ENCODE results near the gene ATRN. TPM values are rescaled to one million over a fixed set of nuclear protein-coding genes. Genes with fewer than 3 reads are reported as not detected.

ATRN gene
- total RNA-seq, 1 experiment from 2014 or later: 26.1 TPM

DNA sequence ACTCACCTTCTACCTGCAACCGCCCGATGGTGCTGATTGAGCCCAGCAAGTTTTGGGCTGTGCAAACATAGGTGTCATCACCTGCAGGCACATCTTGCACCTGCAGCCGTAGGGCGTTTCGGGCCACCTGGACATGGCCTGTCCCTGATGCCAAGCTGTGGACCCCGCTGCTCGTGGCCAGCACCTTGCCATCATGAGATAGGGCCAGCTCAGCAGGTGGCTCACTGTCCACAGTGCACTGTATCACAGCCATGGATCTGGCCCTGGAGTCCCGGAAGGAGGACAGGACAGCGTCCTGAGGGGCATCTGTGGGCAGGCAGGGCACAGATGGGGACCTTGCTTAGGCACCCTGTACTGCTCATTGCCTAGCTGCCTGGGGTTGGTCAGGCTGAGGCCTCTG is 221.1 kb downstream of the ATRN start:
- peaks cover 6% of the 10 kb centered on the region for H3K4me1 ChIP-seq (ENCODE audit: insufficient read depth, low read length)
- H3K27ac ChIP-seq (ENCODE audit: low read length): no peak overlapping the region
- ChIA-PET CTCF (no interaction called here), POLR2A (ENCODE audit: unreplicated experiment) (no interaction called here)
- no TSS peak for BruUV-seq (replicated peaks)
- no peak overlapping the region for H2AFZ ChIP-seq (ENCODE audit: low read length)
- DNase-seq (no peak), ATAC-seq (no peak)
- H3K9ac ChIP-seq (ENCODE audit: low read length): no peak overlapping the region
- TF ChIP-seq EZH2 (IDR thresholded peaks at IDR 0.05; ENCODE audit: low read length, unreplicated experiment) (no peak), EZH2phosphoT487 (IDR thresholded peaks at IDR 0.05; ENCODE audit: borderline replicate concordance, low read length) (no peak)
- TF ChIP-seq, protein P1, sequence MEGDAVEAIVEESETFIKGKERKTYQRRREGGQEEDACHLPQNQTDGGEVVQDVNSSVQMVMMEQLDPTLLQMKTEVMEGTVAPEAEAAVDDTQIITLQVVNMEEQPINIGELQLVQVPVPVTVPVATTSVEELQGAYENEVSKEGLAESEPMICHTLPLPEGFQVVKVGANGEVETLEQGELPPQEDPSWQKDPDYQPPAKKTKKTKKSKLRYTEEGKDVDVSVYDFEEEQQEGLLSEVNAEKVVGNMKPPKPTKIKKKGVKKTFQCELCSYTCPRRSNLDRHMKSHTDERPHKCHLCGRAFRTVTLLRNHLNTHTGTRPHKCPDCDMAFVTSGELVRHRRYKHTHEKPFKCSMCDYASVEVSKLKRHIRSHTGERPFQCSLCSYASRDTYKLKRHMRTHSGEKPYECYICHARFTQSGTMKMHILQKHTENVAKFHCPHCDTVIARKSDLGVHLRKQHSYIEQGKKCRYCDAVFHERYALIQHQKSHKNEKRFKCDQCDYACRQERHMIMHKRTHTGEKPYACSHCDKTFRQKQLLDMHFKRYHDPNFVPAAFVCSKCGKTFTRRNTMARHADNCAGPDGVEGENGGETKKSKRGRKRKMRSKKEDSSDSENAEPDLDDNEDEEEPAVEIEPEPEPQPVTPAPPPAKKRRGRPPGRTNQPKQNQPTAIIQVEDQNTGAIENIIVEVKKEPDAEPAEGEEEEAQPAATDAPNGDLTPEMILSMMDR (conservative IDR thresholded peaks at IDR 0.05; ENCODE audit: low read depth, low read length): no peak
- no peaks in the 10 kb centered on the region for H3K36me3 ChIP-seq (ENCODE audit: low read depth, low read length)
- no peak overlapping the region for H3K4me2 ChIP-seq (ENCODE audit: low read length)
- H3K9me3 ChIP-seq (ENCODE audit: low read length): no peaks in the 10 kb centered on the region
- intact Hi-C loops (cut with micrococcal nuclease): no loop called here
- H3K27me3 ChIP-seq (ENCODE audit: low read length): no peaks in the 10 kb centered on the region
- no peaks in the 10 kb centered on the region for H3K79me2 ChIP-seq (ENCODE audit: low read length)
- H4K20me1 ChIP-seq (ENCODE audit: low read length): no peaks in the 10 kb centered on the region
- H3F3A ChIP-seq (ENCODE audit: low read length, unreplicated experiment): no peaks in the 10 kb centered on the region
- no peak overlapping the region for H3K4me3 ChIP-seq (ENCODE audit: low read length)
- H3K9me2 ChIP-seq (replicated peaks; ENCODE audit: low read length): no peaks in the 10 kb centered on the region

DNA sequence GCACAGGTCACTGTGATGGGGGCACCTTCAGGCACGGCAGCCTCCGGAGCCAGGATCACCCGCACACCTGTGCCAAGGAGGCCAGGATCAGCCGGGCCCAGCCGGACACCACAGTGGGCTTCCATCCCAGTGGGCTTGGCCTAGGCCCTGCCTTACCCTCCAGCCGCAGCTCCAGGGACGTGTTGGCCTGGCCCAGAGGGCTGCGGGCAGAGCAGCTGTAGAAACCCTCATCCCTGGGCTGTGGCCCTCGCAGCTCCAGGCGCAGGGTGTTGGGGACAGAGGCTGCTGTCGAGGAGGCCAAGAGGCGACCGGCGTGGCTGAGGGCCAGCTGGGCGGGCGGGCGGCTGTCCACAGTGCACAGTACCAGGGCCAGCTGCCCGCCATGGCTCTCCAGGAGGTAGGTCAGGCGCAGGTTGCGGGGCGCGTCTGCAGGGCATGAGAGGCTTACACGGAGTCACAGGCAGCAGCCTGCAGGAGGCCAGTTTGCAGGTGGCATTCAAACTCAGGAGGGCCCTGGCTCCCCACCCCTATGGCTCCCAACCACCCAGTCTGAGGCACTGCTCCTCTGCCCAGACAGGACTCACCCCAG is 222.0 kb downstream of the ATRN start:
- no peak overlapping the region for H3K4me2 ChIP-seq (ENCODE audit: low read length)
- ATAC-seq: no peak
- POLR2A ChIA-PET (ENCODE audit: unreplicated experiment): no interaction called here

DNA sequence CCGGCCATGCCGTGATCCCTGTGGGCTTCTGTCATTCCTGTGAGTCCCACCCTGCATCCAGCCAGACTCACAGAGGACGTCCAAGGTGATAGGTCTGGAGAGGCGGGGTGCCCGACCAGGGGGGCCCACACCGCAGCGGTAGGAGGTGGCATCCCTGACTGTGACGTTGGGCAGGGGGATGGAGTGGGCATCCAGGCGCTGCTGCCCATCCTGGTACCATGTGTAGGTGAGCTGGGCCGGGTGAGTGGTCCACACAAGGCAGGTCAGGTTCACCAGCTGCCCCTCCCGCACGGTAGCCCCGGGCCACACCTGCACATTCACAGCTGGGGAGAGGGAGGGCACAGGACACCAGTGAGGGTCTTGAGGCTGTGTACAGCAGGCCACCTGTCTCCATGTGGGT is 222.6 kb downstream of the ATRN start:
- no peak overlapping the region for H2AFZ ChIP-seq (ENCODE audit: low read length)
- H3K4me2 ChIP-seq (ENCODE audit: low read length): no peak overlapping the region
- no peak for DNase-seq
- H4K20me1 ChIP-seq (ENCODE audit: low read length): no peaks in the 10 kb centered on the region
- no peaks in the 10 kb centered on the region for H3F3A ChIP-seq (ENCODE audit: low read length, unreplicated experiment)
- H3K4me1 ChIP-seq (ENCODE audit: insufficient read depth, low read length): no peaks in the 10 kb centered on the region
- POLR2A ChIA-PET (ENCODE audit: unreplicated experiment): no interaction called here
- H3K9me2 ChIP-seq (replicated peaks; ENCODE audit: low read length): no peaks in the 10 kb centered on the region
- H3K9ac ChIP-seq (ENCODE audit: low read length): no peak overlapping the region
- H3K9me3 ChIP-seq (ENCODE audit: low read length): no peaks in the 10 kb centered on the region
- no peak overlapping the region for H3K27ac ChIP-seq (ENCODE audit: low read length)
- intact Hi-C loops (cut with micrococcal nuclease): no loop called here
- CTCF ChIA-PET: no interaction called here
- H3K27me3 ChIP-seq (ENCODE audit: low read length): no peaks in the 10 kb centered on the region
- TF ChIP-seq EZH2phosphoT487 (IDR thresholded peaks at IDR 0.05; ENCODE audit: borderline replicate concordance, low read length) (no peak), EZH2 (IDR thresholded peaks at IDR 0.05; ENCODE audit: low read length, unreplicated experiment) (no peak)
- TF ChIP-seq, protein P1 (conservative IDR thresholded peaks at IDR 0.05; ENCODE audit: low read depth, low read length): no peak
- H3K4me3 ChIP-seq (ENCODE audit: low read length): no peak overlapping the region
- no peaks in the 10 kb centered on the region for H3K36me3 ChIP-seq (ENCODE audit: low read depth, low read length)
- ATAC-seq: no peak
- BruUV-seq (replicated peaks): no TSS peak
- no peaks in the 10 kb centered on the region for H3K79me2 ChIP-seq (ENCODE audit: low read length)

More for the DNA sequence above, 222.0 kb downstream of the ATRN start:
- H3F3A ChIP-seq (ENCODE audit: low read length, unreplicated experiment): no peaks in the 10 kb centered on the region
- no peak for DNase-seq
- H3K9ac ChIP-seq (ENCODE audit: low read length): no peak overlapping the region
- TF ChIP-seq EZH2 (IDR thresholded peaks at IDR 0.05; ENCODE audit: low read length, unreplicated experiment) (no peak), EZH2phosphoT487 (IDR thresholded peaks at IDR 0.05; ENCODE audit: borderline replicate concordance, low read length) (no peak)
- TF ChIP-seq, protein P1 (conservative IDR thresholded peaks at IDR 0.05; ENCODE audit: low read depth, low read length): no peak
- intact Hi-C loops (cut with micrococcal nuclease): no loop called here
- H3K9me3 ChIP-seq (ENCODE audit: low read length): no peaks in the 10 kb centered on the region
- H3K27ac ChIP-seq (ENCODE audit: low read length): no peak overlapping the region
- no peaks in the 10 kb centered on the region for H3K79me2 ChIP-seq (ENCODE audit: low read length)
- CTCF ChIA-PET: no interaction called here
- no TSS peak for BruUV-seq (replicated peaks)
- H3K27me3 ChIP-seq (ENCODE audit: low read length): no peaks in the 10 kb centered on the region
- H3K4me3 ChIP-seq (ENCODE audit: low read length): no peak overlapping the region
- no peaks in the 10 kb centered on the region for H3K36me3 ChIP-seq (ENCODE audit: low read depth, low read length)
- no peak overlapping the region for H2AFZ ChIP-seq (ENCODE audit: low read length)
- H3K9me2 ChIP-seq (replicated peaks; ENCODE audit: low read length): no peaks in the 10 kb centered on the region
- H3K4me1 ChIP-seq (ENCODE audit: insufficient read depth, low read length): no peaks in the 10 kb centered on the region
- no peaks in the 10 kb centered on the region for H4K20me1 ChIP-seq (ENCODE audit: low read length)

Data from PC-3 (cell line).